ENCODE measurements around the gene MAGED1. TPM values are rescaled to one million over a fixed set of nuclear protein-coding genes. Genes with fewer than 3 reads are reported as not detected.
A peak's percentile ranks its signal among the peaks of the same experiment; 100 is the strongest.

MAGED1 gene, protein sequence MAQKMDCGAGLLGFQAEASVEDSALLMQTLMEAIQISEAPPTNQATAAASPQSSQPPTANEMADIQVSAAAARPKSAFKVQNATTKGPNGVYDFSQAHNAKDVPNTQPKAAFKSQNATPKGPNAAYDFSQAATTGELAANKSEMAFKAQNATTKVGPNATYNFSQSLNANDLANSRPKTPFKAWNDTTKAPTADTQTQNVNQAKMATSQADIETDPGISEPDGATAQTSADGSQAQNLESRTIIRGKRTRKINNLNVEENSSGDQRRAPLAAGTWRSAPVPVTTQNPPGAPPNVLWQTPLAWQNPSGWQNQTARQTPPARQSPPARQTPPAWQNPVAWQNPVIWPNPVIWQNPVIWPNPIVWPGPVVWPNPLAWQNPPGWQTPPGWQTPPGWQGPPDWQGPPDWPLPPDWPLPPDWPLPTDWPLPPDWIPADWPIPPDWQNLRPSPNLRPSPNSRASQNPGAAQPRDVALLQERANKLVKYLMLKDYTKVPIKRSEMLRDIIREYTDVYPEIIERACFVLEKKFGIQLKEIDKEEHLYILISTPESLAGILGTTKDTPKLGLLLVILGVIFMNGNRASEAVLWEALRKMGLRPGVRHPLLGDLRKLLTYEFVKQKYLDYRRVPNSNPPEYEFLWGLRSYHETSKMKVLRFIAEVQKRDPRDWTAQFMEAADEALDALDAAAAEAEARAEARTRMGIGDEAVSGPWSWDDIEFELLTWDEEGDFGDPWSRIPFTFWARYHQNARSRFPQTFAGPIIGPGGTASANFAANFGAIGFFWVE
- 10 to 100 TPM; 31.7 to 76.5 (median 58.7) TPM for total RNA-seq
- 10 to 100 TPM; 27.1 to 72.3 TPM for polyA plus RNA-seq

DNA sequence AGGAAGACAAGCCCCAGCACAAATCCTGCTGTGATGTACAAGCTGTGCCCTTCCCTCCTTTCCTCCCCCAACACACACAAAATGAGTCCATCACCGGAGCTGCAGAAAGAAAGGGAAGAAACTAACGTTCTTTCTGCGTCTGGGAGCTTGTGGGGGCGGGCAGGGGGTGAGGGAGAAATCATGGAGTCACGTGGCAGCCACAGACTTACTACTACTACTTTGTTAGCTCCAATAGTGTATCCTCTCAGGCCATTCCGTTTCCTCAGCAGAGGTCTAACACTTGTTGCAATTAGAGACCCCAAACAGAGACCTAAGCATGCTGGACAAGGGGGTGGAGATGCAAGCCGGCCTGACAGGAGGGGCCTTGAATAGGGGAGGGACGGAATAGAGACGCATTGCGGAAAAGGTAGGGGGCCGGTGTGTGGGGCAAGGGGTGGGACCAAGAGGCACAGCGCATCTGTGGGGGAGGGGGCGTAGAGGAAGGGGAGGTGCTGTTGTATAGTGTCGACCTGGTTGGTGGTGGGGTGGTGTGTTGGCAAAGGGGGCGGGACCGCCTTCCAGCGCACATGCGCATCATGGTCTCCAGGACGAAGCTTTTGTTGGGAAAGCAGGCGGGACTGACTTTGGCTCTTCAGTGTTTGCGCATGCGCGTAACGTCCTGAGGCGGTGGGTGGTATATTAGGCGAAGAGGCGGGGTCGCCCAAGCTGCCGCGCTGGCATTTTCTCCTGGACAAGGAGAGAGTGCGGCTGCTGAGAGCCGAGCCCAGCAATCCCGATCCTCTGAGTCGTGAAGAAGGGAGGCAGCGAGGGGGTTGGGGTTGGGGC, at the start of gene MAGED1:
Gene MAGED1, plus strand, starts transcription at position 703 of the 825 bp plus-strand sequence. CDS start 682 bp downstream, outside the sequence.
- no peaks in the 10 kb centered on the region for H3K9me3 ChIP-seq
- peak; percentile 26 for FAIRE-seq
- intact Hi-C loops (cut with DNase I): no loop called here

GRCh38 chrX:51847463-51847862, 46.0 kb upstream of the MAGED1 start:
- Histone ChIP-seq H3K27ac (no peak overlapping the region), H3K4me1 (no peaks in the 10 kb centered on the region), H3K9me3 (no peaks in the 10 kb centered on the region), H3K27me3 (no peaks in the 10 kb centered on the region), H3K4me3 (no peak overlapping the region), H3K36me3 (no peaks in the 10 kb centered on the region)
- TF ChIP-seq, protein P1, sequence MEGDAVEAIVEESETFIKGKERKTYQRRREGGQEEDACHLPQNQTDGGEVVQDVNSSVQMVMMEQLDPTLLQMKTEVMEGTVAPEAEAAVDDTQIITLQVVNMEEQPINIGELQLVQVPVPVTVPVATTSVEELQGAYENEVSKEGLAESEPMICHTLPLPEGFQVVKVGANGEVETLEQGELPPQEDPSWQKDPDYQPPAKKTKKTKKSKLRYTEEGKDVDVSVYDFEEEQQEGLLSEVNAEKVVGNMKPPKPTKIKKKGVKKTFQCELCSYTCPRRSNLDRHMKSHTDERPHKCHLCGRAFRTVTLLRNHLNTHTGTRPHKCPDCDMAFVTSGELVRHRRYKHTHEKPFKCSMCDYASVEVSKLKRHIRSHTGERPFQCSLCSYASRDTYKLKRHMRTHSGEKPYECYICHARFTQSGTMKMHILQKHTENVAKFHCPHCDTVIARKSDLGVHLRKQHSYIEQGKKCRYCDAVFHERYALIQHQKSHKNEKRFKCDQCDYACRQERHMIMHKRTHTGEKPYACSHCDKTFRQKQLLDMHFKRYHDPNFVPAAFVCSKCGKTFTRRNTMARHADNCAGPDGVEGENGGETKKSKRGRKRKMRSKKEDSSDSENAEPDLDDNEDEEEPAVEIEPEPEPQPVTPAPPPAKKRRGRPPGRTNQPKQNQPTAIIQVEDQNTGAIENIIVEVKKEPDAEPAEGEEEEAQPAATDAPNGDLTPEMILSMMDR (IDR thresholded peaks at IDR 0.05): no peak
- 38 to 48% methylated on average over 3 of the region's 3 CpGs for WGBS, 2 donors
- FAIRE-seq (no peak), ATAC-seq (no peak), DNase-seq (no peak)
- intact Hi-C loops (cut with DNase I): no loop called here

More for the DNA sequence above, at the start of gene MAGED1:
- 1 to 21% methylated on average over 32 to 35 of the region's 35 CpGs for WGBS, 2 donors
- TF ChIP-seq, protein P1 (IDR thresholded peaks at IDR 0.05): no peak
- Histone ChIP-seq H3K36me3 (no peaks in the 10 kb centered on the region), H3K27ac (peak within 1 kb of the TSS in 3 of 4 donors; percentile 24 to 78 (median 73)), H3K4me3 (peak within 1 kb of the TSS; percentile 20 to 48 (median 34)), H3K27me3 (no peaks in the 10 kb centered on the region), H3K4me1 (no peaks in the 10 kb centered on the region)
- DNase-seq (peak; percentile 91 to 96 (median 92)), ATAC-seq (peak; percentile 87 to 92 (median 89))

- Histone ChIP-seq H3K27me3 (no peaks in the 10 kb centered on the region), H3K36me3 (no peaks in the 10 kb centered on the region), H3K4me1 (no peaks in the 10 kb centered on the region), H3K27ac (no peak overlapping the region), H3K4me3 (no peak overlapping the region), H3K9me3 (no peaks in the 10 kb centered on the region)
- DNase-seq: no peak
- 65 to 90% methylated on average over 3 of the region's 3 CpGs for WGBS, 2 donors
- FAIRE-seq: no peak
- no peak for ATAC-seq
- intact Hi-C loops (cut with DNase I): no loop called here
- TF ChIP-seq, protein P1 (IDR thresholded peaks at IDR 0.05): no peak
These were observed 41.8 kb upstream of the MAGED1 start for GRCh38 chrX:51851507-51852085.

GRCh38 chrX:51852096-51852495, 41.3 kb upstream of the MAGED1 start:
- no peak for FAIRE-seq
- Histone ChIP-seq H3K27me3 (no peaks in the 10 kb centered on the region), H3K9me3 (peaks cover 0 to 3% (median 0%) of the 10 kb centered on the region in 4 donors), H3K36me3 (no peaks in the 10 kb centered on the region), H3K4me3 (no peak overlapping the region), H3K4me1 (no peaks in the 10 kb centered on the region), H3K27ac (no peak overlapping the region)
- WGBS, 2 donors: 48 to 95% methylated on average over 1 of the region's 1 CpG
- no peak for ATAC-seq
- no peak for DNase-seq
- intact Hi-C loops (cut with DNase I): no loop called here
- TF ChIP-seq, protein P1 (IDR thresholded peaks at IDR 0.05): no peak

Data from pancreas (tissue), 10 donors.